GM12872 (cell line): ENCODE measurements around the gene CABP7.
A peak's percentile ranks its signal among the peaks of the same experiment; 100 is the strongest.

Experiments
- TF ChIP-seq, protein P1 (sequence below): IDR thresholded peaks from 3 replicates; pipeline ENCODE4 v1.5.1; 2011; ENCODE audit warnings: low read depth, mild to moderate bottlenecking, low read length, moderate library complexity; ENCODE audit not compliant: insufficient read depth

The CABP7 gene

DNA sequence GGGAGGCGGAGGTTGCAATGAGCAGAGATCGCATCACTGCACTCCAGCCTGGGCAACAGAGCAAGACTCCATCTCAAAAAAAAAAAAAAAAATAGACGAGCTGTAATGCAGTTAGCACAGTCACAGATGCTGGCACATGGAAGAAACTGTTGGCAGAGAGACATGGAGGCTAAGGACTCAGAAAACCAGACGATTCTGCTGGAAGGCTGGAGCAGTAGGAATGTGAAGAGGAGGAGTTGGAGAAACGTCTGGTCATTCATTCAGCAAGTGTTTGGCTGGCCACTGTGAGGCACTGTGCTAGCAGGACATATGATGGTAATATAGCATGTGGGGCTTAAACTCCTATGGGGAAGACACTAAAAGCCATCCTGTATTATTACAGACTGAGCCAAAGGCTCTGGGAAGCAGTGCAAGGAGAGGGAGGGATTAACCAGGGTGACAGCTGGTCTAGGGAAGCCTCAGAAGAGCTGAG lies 52.4 kb downstream of the CABP7 start:
- TF ChIP-seq, protein P1, sequence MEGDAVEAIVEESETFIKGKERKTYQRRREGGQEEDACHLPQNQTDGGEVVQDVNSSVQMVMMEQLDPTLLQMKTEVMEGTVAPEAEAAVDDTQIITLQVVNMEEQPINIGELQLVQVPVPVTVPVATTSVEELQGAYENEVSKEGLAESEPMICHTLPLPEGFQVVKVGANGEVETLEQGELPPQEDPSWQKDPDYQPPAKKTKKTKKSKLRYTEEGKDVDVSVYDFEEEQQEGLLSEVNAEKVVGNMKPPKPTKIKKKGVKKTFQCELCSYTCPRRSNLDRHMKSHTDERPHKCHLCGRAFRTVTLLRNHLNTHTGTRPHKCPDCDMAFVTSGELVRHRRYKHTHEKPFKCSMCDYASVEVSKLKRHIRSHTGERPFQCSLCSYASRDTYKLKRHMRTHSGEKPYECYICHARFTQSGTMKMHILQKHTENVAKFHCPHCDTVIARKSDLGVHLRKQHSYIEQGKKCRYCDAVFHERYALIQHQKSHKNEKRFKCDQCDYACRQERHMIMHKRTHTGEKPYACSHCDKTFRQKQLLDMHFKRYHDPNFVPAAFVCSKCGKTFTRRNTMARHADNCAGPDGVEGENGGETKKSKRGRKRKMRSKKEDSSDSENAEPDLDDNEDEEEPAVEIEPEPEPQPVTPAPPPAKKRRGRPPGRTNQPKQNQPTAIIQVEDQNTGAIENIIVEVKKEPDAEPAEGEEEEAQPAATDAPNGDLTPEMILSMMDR: peak; percentile 43; the same call in 2 of the 3 replicates

DNA sequence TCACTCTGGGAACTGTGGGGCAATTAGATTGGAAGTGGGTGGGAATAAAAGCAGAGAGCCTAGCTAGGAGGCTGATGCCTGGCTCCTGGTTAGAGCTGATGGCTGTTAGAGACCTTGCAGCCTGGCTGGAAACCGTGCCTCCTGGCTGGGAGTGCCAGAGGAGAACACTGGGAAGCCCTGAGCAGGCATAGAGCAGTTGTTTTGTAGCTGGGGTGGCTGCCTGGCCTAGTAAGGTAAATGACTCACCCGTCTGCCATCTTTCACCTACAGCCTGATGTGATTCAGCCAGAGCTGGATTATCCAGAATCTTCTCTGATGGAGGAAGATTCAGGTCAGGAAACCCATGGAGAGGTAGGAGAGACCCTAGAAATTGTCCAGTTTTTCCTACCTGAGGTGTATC lies 53.4 kb downstream of the CABP7 start:
- TF ChIP-seq, protein P1: no peak

GRCh38 chr22:29780220-29780619 lies 60.4 kb downstream of the CABP7 start:
- TF ChIP-seq, protein P1: no peak

DNA sequence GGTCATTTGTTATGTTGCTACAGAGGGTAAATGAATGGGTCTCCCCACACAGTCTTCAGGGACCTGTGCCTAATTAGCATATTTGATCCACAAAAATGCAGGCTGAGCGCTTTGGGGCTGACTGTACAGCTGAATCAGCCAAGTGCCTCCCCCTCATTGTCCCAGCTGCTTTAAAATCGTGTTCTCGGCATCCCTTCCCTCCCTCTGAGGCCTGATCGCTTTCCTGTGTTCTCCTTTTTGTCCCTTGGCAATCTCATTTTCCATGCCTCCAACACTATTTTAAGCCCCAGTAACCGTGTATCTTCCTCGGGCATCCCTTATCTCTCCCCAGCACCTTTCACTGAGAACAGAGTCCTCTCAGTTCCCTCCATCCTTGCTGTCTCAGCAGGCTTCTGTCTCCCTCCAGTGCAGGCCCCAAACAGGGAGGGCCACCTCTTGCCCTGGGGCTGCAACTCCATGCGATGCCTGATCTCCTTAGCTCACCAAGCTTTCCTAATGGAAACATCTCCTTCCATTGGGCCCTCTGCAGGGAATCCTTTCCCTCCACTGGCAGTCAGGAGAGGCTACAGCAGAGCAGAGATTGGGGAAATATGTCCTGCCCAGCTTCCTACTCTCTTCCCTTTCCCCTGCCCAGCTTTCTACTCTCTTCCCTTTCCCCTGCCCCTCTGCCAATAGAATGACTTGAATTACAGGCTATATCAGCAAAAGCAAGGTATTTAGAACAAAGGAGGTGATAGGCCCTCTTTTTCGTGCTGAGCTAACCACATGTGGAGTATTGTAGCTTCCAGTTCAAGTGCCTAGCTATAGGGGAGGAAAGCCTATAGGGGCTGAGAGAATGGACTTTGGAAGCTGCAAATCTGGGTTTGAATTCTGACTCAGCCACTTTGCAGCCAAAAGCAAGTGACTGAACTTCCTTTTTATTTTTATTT lies 61.2 kb downstream of the CABP7 start:
- TF ChIP-seq, protein P1: no peak
